Fibroblast of the aortic adventitia (primary cell): Measurements from ENCODE around the gene ZFP36. TPM values are rescaled to one million over a fixed set of nuclear protein-coding genes. Genes with fewer than 3 reads are reported as not detected.
"Not testable (repeated sequence)": the region's sequence is repeated elsewhere in the genome, so short reads cannot be mapped to it uniquely, and the experiment has no call there.

Experiments
- DNase-seq: peaks from one replicate; pipeline ENCODE4 v3.0.0-alpha.2; 2010; ENCODE audit warnings: low read depth
- H3K4me3 ChIP-seq: 2 replicates; pipeline ENCODE4 v1.5.1; 2011; ENCODE audit warnings: low read depth, mild to moderate bottlenecking, control low read depth, low read length, moderate library complexity
- total RNA-seq: library from RNA; depleted of rRNA; stranded (reverse); fragments of >200 nt; gene quantifications from 2 replicates; pipeline ENCODE4 v1.2.3, GENCODE V29; 2012; ENCODE audit warnings: low replicate concordance
- TF ChIP-seq, protein P1 (sequence below): IDR thresholded peaks from 2 replicates; pipeline ENCODE4 v1.5.1; 2011; ENCODE audit warnings: mild to moderate bottlenecking, low read length, control low read depth, inconsistent platforms; ENCODE audit not compliant: insufficient read depth

The ZFP36 gene
- total RNA-seq, 1 donor: 18.3 TPM

DNA sequence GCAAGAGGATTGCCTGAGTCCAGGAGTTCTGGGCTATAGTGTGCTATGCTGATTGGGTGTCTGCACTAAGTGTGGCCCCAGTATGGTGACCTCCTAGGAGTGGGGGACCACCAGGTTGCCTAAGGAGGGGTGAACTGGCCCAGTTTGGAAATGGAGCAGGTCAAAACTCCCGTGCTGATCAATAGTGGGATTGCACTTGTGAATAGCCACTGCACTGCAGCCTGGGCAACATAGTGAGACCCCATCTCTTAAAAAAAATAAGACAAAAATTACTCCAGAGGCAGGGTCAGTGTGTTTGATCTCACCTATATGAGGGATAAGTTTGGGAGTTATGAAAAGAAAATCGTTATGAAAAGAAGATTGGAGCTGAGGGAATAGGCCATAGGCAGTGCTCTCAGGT is 37.4 kb upstream of the ZFP36 start:
- no peak overlapping the region for H3K4me3 ChIP-seq
- TF ChIP-seq, protein P1, sequence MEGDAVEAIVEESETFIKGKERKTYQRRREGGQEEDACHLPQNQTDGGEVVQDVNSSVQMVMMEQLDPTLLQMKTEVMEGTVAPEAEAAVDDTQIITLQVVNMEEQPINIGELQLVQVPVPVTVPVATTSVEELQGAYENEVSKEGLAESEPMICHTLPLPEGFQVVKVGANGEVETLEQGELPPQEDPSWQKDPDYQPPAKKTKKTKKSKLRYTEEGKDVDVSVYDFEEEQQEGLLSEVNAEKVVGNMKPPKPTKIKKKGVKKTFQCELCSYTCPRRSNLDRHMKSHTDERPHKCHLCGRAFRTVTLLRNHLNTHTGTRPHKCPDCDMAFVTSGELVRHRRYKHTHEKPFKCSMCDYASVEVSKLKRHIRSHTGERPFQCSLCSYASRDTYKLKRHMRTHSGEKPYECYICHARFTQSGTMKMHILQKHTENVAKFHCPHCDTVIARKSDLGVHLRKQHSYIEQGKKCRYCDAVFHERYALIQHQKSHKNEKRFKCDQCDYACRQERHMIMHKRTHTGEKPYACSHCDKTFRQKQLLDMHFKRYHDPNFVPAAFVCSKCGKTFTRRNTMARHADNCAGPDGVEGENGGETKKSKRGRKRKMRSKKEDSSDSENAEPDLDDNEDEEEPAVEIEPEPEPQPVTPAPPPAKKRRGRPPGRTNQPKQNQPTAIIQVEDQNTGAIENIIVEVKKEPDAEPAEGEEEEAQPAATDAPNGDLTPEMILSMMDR: no peak
- DNase-seq: no peak

DNA sequence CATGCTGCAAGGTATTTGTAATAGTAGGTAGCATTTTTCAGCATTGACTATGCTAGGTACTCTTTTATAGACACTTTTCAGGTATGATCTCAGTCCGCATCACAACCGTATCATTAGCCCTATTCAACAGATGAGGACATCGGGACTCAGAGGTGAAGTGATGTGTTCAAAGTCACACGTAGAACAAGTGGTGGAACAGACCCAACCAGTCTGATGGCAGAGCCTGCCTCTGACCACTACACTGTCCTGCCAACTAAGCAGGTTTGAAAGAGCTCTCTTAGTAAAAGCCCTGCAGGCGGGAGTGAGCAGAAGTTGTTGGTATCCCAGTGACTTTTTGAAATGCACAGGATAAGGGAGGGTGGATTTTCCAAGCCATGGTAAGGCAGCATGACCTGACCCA is 35.9 kb upstream of the ZFP36 start:
- DNase-seq: no peak
- TF ChIP-seq, protein P1: no peak
- no peak overlapping the region for H3K4me3 ChIP-seq

DNA sequence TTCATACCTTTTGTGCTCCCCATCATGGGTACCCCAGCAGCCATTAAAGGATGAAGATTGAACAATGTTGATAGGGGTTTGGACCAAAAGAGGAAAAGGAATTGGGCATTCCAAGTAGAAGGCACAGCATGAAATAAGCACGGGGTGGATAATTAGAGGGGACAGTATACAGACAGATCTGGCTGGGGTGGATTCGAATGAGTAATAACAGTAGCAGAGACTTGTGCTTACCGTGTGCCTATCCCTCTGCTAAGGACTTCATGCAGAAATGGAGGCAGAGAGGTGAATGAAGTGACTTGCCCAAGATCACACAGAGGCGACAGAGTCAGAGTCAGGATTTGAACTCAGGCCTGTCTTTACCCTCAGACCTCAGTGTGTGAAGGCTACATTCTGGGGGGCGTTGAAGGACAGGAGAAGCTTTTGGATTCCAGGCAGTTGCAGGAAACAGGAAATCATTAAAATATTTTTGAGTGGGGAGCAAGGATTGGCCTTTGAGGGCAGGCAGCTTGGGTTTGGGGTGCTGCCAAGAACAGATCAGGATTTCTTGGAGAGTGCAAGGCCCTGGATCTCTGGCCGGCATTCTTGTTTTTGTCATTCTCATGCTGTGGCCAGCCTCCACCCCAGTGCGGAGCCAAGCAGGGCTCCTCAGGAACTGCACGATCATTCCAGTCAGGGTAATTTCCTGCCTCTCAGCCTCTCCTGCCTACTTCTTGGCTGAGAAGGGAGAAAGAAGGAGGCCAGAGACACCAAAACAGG is 34.4 kb upstream of the ZFP36 start:
- TF ChIP-seq, protein P1: peak; percentile 11
- no peak overlapping the region for H3K4me3 ChIP-seq
- peak; percentile 99 for DNase-seq

DNA sequence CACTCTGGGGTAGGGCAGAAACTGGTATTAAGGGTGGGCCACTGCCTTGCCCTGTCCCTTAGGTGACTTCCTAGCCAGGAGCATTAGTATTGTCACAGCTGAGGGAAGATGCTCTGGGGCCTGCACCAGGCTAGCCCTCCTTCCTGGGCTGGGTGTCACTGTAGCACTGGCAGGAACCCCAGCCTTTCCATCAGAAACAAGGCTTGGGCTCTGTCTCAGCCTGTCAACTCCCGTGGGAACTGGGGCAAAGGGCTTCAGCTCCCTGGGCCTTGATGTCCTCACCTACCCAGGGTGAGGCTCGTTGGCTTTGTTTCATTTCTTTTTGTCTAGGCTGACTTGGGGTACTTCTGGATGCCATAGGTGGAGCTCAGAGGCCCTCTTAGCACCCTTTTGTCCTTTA is 33.7 kb upstream of the ZFP36 start:
- TF ChIP-seq, protein P1: no peak
- DNase-seq: peak; percentile 46
- H3K4me3 ChIP-seq: no peak overlapping the region

DNA sequence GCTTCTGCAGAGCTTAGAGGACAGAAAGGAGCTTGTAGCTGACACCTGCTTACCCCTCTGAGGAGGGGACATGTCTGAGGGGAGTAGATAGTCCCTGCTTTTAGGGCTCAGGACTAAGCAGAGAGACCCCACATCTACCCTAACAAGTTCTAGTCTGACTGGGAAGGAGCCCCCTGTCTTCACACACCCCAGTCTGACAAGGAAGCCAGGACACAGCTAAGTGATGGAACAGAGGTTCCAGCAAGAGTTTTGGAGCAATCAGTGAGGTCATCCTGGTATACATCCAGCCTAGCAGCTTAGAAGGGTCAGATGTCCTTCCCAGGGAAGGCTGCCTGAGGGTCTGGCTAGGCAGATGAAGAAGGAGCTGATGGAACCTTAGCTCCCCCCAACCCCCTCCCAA is 30.7 kb upstream of the ZFP36 start:
- DNase-seq: no peak
- H3K4me3 ChIP-seq: no peak overlapping the region
- TF ChIP-seq, protein P1: no peak

DNA sequence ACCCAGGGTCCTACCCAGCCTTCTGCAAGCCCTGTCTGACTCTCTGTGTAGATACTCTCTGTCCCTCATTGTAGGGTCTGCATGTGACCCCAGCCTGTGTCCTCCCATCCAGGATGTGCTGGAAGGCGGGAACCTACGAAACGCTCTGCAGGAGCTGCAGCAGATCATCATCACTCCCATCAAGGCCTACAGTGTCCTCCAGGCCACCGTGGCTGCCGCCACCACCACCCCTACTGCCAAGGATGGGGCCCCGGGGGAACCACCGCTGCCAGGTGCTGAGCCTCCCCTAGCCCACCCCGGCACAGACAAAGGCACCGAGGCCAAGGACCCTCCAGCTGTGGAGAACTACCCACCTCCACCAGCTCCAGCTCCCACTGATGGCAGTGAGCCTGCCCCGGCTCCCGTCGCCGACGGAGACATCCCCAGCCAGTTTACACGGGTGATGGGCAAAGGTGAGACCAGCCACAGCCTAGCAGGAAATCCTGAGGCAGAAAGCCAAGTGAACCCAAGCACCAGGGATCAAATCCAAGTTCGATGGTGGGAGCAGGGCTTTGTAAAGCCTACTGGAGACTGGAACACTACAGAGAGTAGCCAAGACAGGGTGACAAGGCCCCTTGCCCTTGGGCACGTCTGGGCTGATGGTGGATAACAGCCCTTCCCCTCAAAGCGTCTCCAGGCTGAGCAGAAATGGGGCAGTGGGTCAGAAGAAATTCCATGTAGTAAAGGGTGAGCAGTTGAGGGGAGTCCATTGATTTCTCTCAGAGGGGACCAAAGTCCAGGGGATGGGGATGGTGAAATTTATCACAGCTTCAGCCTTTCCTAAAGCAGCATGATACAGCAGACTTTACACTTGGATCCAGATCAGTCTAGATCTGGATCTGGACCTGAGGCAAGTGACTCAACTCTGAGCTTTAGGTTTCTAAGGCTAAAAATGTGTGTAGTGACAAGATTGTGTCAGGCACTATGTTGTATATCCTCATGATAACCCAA is 29.0 kb upstream of the ZFP36 start:
- DNase-seq: no peak

DNA sequence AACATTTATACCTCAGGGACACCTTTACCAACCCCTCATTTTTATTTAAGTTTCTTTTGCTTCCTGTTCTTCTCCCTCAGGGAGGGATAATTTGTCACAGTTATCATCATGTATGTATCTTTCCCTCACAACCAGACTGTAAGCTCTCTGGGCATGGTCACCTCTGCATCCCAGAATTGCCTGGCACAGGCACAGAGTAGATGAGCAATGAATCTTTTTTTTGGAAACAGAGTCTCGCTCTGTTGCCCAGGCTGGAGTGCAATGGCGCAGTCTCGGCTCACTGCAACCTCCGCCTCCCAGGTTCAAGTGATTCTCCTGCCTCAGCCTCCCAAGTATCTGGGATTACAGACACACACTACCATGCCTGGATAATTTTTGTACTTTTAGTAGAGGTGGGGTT is 27.3 kb upstream of the ZFP36 start:
- DNase-seq, H3K4me3 ChIP-seq: not testable (repeated sequence)

More for the DNA sequence above, 29.0 kb upstream of the ZFP36 start:
- TF ChIP-seq, protein P1: no peak
- no peak overlapping the region for H3K4me3 ChIP-seq
